HG03097 (cell line): ENCODE measurements around the gene C9orf40.

Experiments used
- ATAC-seq: cut with Tn5 transposase; IDR thresholded peaks from one replicate; pipeline ENCODE4 v1.9.1; 2021; ENCODE audit not compliant: unreplicated experiment, low FRiP score

C9orf40 gene, protein sequence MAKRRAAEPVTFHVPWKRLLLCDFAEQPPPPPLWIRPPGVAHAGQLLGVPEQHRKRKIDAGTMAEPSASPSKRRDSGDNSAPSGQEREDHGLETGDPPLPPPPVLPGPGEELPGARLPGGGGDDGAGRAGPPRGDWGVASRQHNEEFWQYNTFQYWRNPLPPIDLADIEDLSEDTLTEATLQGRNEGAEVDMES

DNA sequence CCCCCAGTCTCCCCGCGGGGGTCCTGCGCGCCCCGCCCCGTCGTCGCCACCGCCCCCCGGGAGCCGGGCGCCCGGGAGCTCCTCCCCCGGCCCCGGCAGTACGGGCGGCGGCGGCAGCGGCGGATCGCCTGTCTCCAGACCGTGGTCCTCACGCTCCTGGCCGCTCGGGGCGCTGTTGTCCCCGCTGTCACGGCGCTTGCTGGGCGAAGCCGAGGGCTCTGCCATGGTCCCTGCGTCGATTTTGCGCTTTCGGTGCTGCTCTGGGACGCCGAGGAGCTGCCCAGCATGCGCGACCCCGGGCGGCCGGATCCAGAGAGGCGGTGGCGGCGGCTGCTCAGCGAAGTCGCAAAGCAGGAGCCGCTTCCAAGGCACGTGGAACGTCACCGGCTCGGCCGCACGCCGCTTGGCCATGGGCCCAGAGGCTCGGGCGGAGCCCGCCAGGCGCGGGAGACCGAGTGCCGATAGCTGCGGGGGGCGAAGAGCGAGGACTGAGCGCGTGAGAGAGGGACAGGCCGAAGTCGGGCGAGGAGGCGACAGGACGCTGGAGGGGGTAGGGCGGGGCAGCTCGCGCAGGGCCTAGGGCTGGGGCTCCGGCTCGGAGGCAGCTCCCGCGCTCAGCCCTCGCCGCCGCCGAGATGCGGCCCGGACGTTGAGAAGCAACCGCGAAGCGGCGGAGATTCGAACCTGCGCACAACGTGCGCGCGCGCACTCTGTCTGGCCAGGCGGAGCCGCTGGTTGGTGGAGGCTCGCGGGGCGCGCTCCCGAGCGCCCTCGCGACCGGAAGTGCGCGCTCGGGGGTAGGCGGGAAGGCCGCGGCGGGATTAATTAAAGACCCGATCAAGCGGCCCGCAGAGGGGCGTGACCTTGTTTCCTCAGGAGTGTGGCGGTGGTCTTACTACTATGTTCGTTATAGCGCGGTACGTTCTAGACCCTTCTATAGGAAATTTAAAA is at the start of gene C9orf40:
TSS of gene C9orf40 (minus strand) at position 712 of the 951 bp plus-strand sequence. CDS start at position 411, 301 bp downstream.
- peak; percentile 93 for ATAC-seq

DNA sequence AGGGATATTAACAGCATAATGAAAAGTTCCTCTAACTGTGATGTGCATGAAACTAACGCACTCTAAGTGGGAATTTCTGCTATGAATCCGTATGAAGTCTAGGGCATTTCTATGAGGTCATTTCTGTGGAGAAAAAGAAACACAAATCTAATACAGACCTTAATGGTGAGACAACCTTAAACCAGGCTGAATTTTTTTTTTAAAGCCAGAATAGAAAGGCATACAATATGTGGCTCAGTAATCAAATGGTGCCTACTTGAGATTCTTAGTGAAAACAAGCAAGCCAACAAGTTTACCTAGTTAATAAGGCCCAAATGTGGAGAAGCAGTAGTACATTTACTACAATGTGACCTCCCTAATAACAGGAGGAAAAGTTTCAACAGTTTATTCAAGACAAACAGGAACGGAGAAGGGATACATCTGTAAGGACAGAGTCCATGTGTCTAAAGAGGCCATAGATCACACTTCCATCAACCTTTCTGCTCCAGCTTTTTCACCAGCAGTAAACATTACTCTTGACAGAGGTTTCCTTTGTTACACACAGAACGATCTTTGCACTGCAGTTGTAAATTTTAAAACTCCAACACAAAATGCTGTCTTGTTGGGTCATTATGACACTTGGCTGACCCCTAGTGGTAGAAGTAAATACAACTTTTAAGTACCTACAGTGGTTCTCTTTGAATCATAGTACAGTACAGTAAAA is 49.2 kb upstream of the C9orf40 start:
- ATAC-seq: peak; percentile 78

GRCh38 chr9:75000835-75001234 is 48.1 kb upstream of the C9orf40 start:
- peak; percentile 60 for ATAC-seq

- no peak for ATAC-seq
Measured at GRCh38 chr9:74985041-74985440, 32.3 kb upstream of the C9orf40 start.

DNA sequence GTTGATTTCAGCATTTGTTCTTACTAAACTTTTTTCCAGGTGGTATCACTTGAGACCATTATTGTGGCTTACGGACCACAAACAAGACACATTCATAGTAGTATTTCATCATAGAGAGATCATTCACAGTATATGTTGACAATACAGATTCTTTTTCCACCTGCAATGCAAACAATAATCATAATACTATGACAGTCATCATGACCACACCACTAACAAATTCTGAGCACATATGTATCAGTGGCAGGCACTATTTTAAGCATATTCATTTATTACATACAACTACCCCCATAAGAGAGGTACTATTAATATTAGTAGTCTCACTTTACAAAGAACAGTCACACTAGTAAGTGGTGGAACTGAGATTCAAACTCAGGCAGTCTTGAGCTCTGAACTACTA is 31.0 kb upstream of the C9orf40 start:
- no peak for ATAC-seq

DNA sequence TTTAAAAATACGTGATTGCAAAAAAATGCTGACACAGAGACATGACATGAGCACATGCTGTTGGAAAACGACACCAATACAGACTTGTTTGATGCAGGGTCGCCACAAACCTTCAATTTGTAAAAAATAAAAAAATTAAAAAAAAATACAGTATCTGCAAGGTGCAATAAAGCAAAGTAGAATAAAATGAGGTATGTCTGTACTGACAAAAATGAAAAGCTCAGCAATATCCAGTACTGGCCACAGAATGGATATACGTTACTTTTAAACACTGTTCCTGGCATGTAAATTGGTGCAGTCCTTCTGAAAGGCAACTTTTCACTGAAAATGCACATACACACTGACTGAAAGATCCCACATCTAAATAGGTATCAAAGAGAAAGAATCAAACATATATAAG is 27.1 kb upstream of the C9orf40 start:
- no peak for ATAC-seq

- ATAC-seq: no peak
Measured at GRCh38 chr9:74977287-74977686, 24.6 kb upstream of the C9orf40 start.

DNA sequence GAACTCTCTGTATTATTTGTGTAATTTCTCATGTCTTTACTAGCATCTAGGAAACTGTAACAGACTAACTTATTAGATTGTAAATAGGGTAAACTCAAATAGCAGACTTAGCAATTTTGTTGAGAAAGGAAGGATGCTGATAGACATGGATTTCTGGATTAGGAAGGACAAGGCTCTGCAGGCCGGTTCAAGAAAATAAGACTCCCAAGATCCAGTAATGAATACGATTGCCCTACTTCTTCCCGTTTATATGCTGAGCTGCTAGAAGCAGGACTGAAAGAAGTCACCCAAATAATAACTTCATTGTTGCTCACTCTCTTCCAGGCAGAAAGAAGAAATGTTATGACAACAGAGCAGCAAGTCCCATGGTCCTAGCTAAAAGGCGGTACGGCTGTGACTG is 22.8 kb upstream of the C9orf40 start:
- ATAC-seq: no peak

DNA sequence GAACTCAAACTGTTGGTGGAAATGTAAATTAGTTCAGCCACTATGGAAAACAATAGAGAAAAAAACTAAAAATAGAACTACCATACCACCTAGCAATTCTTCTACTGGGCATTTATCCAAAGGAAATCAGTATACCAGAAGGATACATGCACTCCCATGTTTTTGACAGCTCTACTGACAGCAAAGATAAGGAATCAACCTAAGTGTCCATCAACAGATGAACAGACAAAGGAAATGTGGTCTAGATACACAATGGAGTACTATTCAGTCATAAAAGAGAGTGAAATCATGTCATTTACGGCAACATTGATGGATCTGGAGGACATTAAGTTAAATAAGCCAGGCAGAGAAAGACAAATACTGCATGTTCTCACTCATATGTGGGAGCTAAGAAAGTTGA is 21.8 kb upstream of the C9orf40 start:
- no peak for ATAC-seq

- ATAC-seq: no peak
Measured at GRCh38 chr9:74973714-74974113, 21.0 kb upstream of the C9orf40 start.

GRCh38 chr9:74963056-74963455 is 10.3 kb upstream of the C9orf40 start:
- no peak for ATAC-seq

DNA sequence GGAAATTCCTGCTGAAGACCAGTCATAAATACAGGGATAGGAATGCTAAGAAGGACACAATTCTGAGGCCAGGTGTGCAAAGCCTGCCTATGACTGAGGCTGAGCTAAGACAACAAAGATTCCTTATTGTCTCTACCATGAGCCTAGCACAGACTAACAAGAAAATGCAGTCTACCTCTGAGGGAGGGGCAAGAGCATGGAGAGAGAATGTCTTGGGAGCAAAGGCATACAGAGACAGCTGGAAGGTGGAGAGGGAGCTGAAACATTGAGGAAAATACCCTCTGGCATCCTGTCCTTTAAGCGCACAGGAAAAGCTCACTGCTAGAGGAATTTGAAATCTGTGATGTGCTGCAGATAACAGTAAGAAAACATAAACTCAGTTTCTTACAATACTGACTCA is 8.8 kb upstream of the C9orf40 start:
- no peak for ATAC-seq

DNA sequence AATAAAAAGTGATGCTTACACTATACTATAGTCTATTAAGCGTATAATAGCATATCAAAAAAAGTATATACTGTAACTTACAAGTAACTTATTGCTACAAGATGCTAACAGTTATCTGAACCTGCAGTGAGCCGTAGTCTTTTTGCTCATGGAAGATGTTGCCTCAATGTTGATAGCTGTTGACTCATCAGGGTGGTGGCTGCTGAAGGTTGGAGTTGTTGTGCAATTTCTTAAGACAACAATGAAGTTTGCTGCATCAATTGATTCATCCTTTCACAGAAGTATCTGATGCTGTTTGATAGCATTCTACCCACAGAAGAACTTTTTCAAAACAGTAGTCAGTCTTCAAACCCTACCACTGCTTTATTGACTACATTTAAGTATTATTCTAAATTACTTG is 7.8 kb upstream of the C9orf40 start:
- ATAC-seq: no peak

DNA sequence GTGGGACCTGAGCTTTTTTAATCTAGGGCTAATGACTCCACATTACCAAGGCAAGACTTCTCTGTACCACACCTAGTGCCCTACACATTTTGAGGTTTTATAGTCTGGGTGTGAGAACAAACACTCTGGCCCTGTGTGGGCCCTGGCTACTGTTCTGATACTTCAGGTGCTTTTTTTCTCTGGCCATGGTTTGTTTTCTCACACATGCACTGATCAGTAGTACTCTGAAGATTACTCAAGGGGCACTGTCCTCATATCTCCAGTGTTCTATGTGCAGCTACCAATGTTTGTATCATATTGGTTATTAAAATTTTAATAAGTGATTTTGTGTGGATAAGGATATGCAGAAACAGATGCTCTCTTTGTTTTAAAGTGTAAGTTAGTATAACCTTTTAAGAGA is 5.9 kb upstream of the C9orf40 start:
- no peak for ATAC-seq

DNA sequence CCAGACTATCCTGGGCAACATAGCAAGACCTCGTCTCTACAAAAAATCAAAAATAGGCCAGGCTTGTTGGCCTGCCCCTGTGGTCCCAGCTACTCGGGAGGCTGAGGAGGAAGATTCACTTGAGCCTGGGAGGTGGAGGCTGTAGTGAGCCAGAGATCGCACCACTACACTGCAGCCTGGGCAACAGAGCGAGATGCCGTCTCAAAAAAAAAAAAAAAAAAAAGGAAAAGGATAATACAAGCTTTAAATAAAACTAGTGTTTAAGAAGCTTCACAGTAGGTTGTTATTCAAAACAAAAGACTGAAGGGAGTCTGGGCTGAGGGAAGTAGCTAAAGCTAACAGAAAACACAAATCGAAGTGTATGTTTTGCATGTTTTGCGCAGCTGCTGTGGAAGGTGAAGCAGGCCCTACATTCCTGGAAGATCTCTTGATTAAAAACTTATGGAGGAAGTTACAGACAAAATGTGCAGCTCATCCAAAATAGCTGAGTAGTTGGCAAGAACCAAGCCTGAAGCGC is 581 bp upstream of the C9orf40 start:
- no peak for ATAC-seq

DNA sequence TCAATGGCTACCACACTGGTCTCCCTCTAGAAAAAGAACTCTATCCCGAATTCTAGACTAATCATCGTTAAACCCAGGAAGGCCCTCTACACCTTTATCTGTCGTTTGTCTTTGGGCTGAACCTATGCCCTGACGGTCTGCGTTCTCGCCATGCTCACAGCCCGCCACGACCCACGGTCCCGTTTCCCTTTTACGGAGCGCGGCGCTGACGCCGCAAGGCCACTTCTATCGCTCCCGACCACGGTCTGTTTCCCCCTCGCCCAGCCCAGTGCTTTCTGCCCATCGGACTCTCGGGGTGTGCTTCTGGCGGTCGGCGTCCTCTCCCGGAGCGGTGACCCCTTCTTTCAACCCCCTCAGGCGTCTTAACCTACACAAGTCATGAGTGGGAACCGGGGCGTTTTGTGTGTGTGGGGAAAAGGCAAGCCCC is 974 bp downstream of the C9orf40 start:
- peak; percentile 31 for ATAC-seq

DNA sequence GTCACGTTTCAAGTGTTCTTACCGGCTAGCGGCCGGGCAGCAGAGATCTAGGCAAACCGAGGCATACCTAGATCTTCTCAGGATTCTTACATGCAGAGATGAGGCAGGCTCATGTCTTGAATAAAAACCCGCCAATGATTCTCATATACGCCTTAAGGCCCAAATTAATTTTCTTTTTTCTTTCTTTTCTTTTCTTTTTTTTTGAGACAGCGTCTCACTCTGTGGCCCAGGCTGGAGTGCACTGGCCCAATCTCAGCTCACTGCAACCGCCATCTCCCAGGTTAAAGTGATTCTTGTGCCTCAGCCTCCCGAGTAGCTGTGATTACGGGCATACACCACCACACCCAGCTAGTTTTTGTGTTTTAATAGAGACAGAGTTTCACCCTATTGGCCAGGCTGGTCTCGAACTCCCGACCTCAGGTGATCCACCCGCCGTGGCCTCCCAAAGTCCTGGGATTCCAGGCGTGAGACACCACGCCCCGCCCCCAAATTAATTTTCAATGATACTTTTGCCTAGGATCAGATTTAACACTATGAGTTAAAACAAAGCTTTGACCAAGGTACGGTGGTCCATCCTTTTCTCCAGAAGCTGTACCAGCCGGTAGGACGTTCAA is 1.5 kb downstream of the C9orf40 start:
- no peak for ATAC-seq

- no peak for ATAC-seq
Measured at GRCh38 chr9:74949859-74950855, 2.6 kb downstream of the C9orf40 start.

GRCh38 chr9:74948937-74949336 is 3.8 kb downstream of the C9orf40 start:
- ATAC-seq: no peak
